ENCODE measurements around the gene PBOV1. TPM values are rescaled to one million over a fixed set of nuclear protein-coding genes. Genes with fewer than 3 reads are reported as not detected.

Gene PBOV1
- total RNA-seq, 2 experiments from 2014 or later: not detected

GRCh38 chr6:138245751-138246150 lies 27.5 kb upstream of the PBOV1 start:
- Histone ChIP-seq H3K36me3 (ENCODE audit: insufficient read depth, low read length) (no peaks in the 10 kb centered on the region), H3K27ac (ENCODE audit: low read depth, low read length, poor library complexity, severe bottlenecking) (no peak overlapping the region), H3K4me2 (ENCODE audit: low read length) (no peak overlapping the region), H3K9me2 (ENCODE audit: insufficient read depth, low read length) (no peaks in the 10 kb centered on the region), H3K4me3 (ENCODE audit: low read depth, low read length, poor library complexity, severe bottlenecking) (no peak overlapping the region), H2AFZ (ENCODE audit: low read length) (no peak overlapping the region), H3K9me3 (ENCODE audit: low read length) (no peaks in the 10 kb centered on the region), H4K20me1 (ENCODE audit: insufficient read depth, low read length) (no peaks in the 10 kb centered on the region), H3K79me2 (ENCODE audit: insufficient read depth, low read depth, low read length) (no peaks in the 10 kb centered on the region), H3K4me1 (ENCODE audit: insufficient read depth, low read length, poor library complexity, severe bottlenecking) (no peaks in the 10 kb centered on the region)
- CTCF ChIA-PET (ENCODE audit: unreplicated experiment): no interaction called here
- TF ChIP-seq EZH2phosphoT487 (IDR thresholded peaks at IDR 0.05; ENCODE audit: borderline replicate concordance, low read depth, low read length) (no peak), CTCF (conservative IDR thresholded peaks at IDR 0.05; ENCODE audit: low read length) (no peak)
- DNase-seq (ENCODE audit: low spot score): no peak
- intact Hi-C loops (cut with micrococcal nuclease; ENCODE audit: unreplicated experiment): no loop called here
- no TSS peak for BruUV-seq (replicated peaks)
- POLR2A ChIA-PET: interaction anchor here (1.1 kb wide), 1 partner anchor 71 kb away, joined by 3 read pairs; no protein-coding TSS in a partner anchor

- H3K4me1 ChIP-seq (ENCODE audit: insufficient read depth, low read length, poor library complexity, severe bottlenecking): no peaks in the 10 kb centered on the region
- ChIA-PET CTCF (ENCODE audit: unreplicated experiment) (no interaction called here), POLR2A (interaction anchor here (0.7 to 1.2 kb wide), 3 partner anchors 8 to 138 kb away, joined by 3 to 6 read pairs (median 3); no protein-coding TSS in a partner anchor)
- H3K79me2 ChIP-seq (ENCODE audit: insufficient read depth, low read depth, low read length): no peaks in the 10 kb centered on the region
- BruUV-seq (replicated peaks): no TSS peak
- H3K9me2 ChIP-seq (ENCODE audit: insufficient read depth, low read length): no peaks in the 10 kb centered on the region
- no peaks in the 10 kb centered on the region for H3K9me3 ChIP-seq (ENCODE audit: low read length)
- H3K4me2 ChIP-seq (ENCODE audit: low read length): no peak overlapping the region
- DNase-seq (ENCODE audit: low spot score): no peak
- no peak overlapping the region for H3K27ac ChIP-seq (ENCODE audit: low read depth, low read length, poor library complexity, severe bottlenecking)
- intact Hi-C loops (cut with micrococcal nuclease; ENCODE audit: unreplicated experiment): no loop called here
- H3K36me3 ChIP-seq (ENCODE audit: insufficient read depth, low read length): no peaks in the 10 kb centered on the region
- no peak overlapping the region for H2AFZ ChIP-seq (ENCODE audit: low read length)
- TF ChIP-seq EZH2phosphoT487 (IDR thresholded peaks at IDR 0.05; ENCODE audit: borderline replicate concordance, low read depth, low read length) (no peak), CTCF (conservative IDR thresholded peaks at IDR 0.05; ENCODE audit: low read length) (no peak)
- no peaks in the 10 kb centered on the region for H4K20me1 ChIP-seq (ENCODE audit: insufficient read depth, low read length)
- H3K4me3 ChIP-seq (ENCODE audit: low read depth, low read length, poor library complexity, severe bottlenecking): no peak overlapping the region
Observed at GRCh38 chr6:138242987-138243592, 24.8 kb upstream of the PBOV1 start.

GRCh38 chr6:138241934-138242333 lies 23.6 kb upstream of the PBOV1 start:
- TF ChIP-seq CTCF (conservative IDR thresholded peaks at IDR 0.05; ENCODE audit: low read length) (no peak), EZH2phosphoT487 (IDR thresholded peaks at IDR 0.05; ENCODE audit: borderline replicate concordance, low read depth, low read length) (no peak)
- CTCF ChIA-PET (ENCODE audit: unreplicated experiment): no interaction called here
- no peaks in the 10 kb centered on the region for H3K79me2 ChIP-seq (ENCODE audit: insufficient read depth, low read depth, low read length)
- no peak for DNase-seq (ENCODE audit: low spot score)
- H3K4me3 ChIP-seq (ENCODE audit: low read depth, low read length, poor library complexity, severe bottlenecking): no peak overlapping the region
- intact Hi-C loops (cut with micrococcal nuclease; ENCODE audit: unreplicated experiment): no loop called here
- H3K4me1 ChIP-seq (ENCODE audit: insufficient read depth, low read length, poor library complexity, severe bottlenecking): no peaks in the 10 kb centered on the region
- no TSS peak for BruUV-seq (replicated peaks)
- no peak overlapping the region for H2AFZ ChIP-seq (ENCODE audit: low read length)
- H3K27ac ChIP-seq (ENCODE audit: low read depth, low read length, poor library complexity, severe bottlenecking): no peak overlapping the region
- no peaks in the 10 kb centered on the region for H3K9me2 ChIP-seq (ENCODE audit: insufficient read depth, low read length)
- POLR2A ChIA-PET: interaction anchor here (0.6 to 1.1 kb wide), 2 partner anchors 21 to 225 kb away, joined by 3 to 4 read pairs; no protein-coding TSS in a partner anchor
- no peak overlapping the region for H3K4me2 ChIP-seq (ENCODE audit: low read length)
- no peaks in the 10 kb centered on the region for H3K36me3 ChIP-seq (ENCODE audit: insufficient read depth, low read length)
- H3K9me3 ChIP-seq (ENCODE audit: low read length): no peaks in the 10 kb centered on the region
- no peaks in the 10 kb centered on the region for H4K20me1 ChIP-seq (ENCODE audit: insufficient read depth, low read length)

Measured in OCI-LY7 (cell line).